ENCODE results near the gene ZNF148.
"Not testable (repeated sequence)": the region's sequence is repeated elsewhere in the genome, so short reads cannot be mapped to it uniquely, and the experiment has no call there.

The ZNF148 gene

GRCh38 chr3:125375950-125376679, 990 bp upstream of the ZNF148 start:
- no peak for DNase-seq (ENCODE audit: low read depth in 3 of 3)

- peak in 2 of 3 experiments; percentile 14 to 25 for DNase-seq (ENCODE audit: low read depth in 3 of 3)
Measured at GRCh38 chr3:125374501-125374995, 577 bp downstream of the ZNF148 start.

GRCh38 chr3:125367403-125368230, 7.5 kb downstream of the ZNF148 start:
- DNase-seq (ENCODE audit: low read depth in 3 of 3), result no peak

GRCh38 chr3:125366132-125366531, 9.0 kb downstream of the ZNF148 start:
- no peak for DNase-seq (ENCODE audit: low read depth in 3 of 3)

GRCh38 chr3:125359700-125360099, 15.4 kb downstream of the ZNF148 start:
- DNase-seq (ENCODE audit: low read depth in 3 of 3), result no peak

- no peak for DNase-seq (ENCODE audit: low read depth in 3 of 3)
Measured at GRCh38 chr3:125358923-125359322, 16.2 kb downstream of the ZNF148 start.

- no peak for DNase-seq (ENCODE audit: low read depth in 3 of 3)
Measured at GRCh38 chr3:125357837-125358236, 17.3 kb downstream of the ZNF148 start.

- DNase-seq (ENCODE audit: low read depth in 3 of 3), result peak; percentile 23 to 62 (median 34)
Measured at GRCh38 chr3:125357032-125357658, 18.0 kb downstream of the ZNF148 start.

- DNase-seq (ENCODE audit: low read depth in 3 of 3), result no peak
Measured at GRCh38 chr3:125356140-125357026, 18.7 kb downstream of the ZNF148 start.

GRCh38 chr3:125353659-125354058, 21.5 kb downstream of the ZNF148 start:
- DNase-seq (ENCODE audit: low read depth in 3 of 3), result no peak

- DNase-seq (ENCODE audit: low read depth in 3 of 3), result no peak
Measured at GRCh38 chr3:125353128-125353527, 22.0 kb downstream of the ZNF148 start.

GRCh38 chr3:125351814-125352456, 23.2 kb downstream of the ZNF148 start:
- DNase-seq (ENCODE audit: low read depth in 3 of 3), result no peak

- no peak for DNase-seq (ENCODE audit: low read depth in 3 of 3)
Measured at GRCh38 chr3:125351152-125351551, 24.0 kb downstream of the ZNF148 start.

GRCh38 chr3:125350597-125350996, 24.5 kb downstream of the ZNF148 start:
- DNase-seq (ENCODE audit: low read depth in 3 of 3), result no peak

GRCh38 chr3:125349556-125350165, 25.5 kb downstream of the ZNF148 start:
- no peak for DNase-seq (ENCODE audit: low read depth in 3 of 3)

- no peak for DNase-seq (ENCODE audit: low read depth in 3 of 3)
Measured at GRCh38 chr3:125349055-125349454, 26.1 kb downstream of the ZNF148 start.

- DNase-seq (ENCODE audit: low read depth in 3 of 3), result not testable (repeated sequence)
Measured at GRCh38 chr3:125343367-125343766, 31.8 kb downstream of the ZNF148 start.

GRCh38 chr3:125340121-125340520, 35.0 kb downstream of the ZNF148 start:
- no peak for DNase-seq (ENCODE audit: low read depth in 3 of 3)

GRCh38 chr3:125337506-125337905, 37.6 kb downstream of the ZNF148 start:
- no peak for DNase-seq (ENCODE audit: low read depth in 3 of 3)
